Sigmoid colon (tissue), 7 donors: ENCODE measurements around the gene COMT. TPM values are rescaled to one million over a fixed set of nuclear protein-coding genes. Genes with fewer than 3 reads are reported as not detected.

Experiments
- DNase-seq: peaks from one replicate; pipeline ENCODE4 v3.0.0-alpha.2; 2019
- H3K27ac ChIP-seq, 4 donors: fragments of 200-600 bp; sonication (generic); one replicate each; pipeline ENCODE4 v1.5.1; 2016 to 2019; ENCODE audit warnings: mild to moderate bottlenecking in 1 of 4
- H3K27me3 ChIP-seq, 3 donors: fragments of 200-600 bp; sonication (generic); one replicate each; pipeline ENCODE4 v1.5.1; 2019; ENCODE audit warnings: mild to moderate bottlenecking in 1 of 3
- H3K36me3 ChIP-seq, 4 donors: fragments of 200-600 bp; sonication (generic); one replicate each; pipeline ENCODE4 v1.5.1; 2016 to 2019
- H3K4me1 ChIP-seq, 4 donors: fragments of 200-600 bp; sonication (generic); one replicate each; pipeline ENCODE4 v1.5.1; 2017 to 2019
- H3K4me3 ChIP-seq, 4 donors: fragments of 200-600 bp; sonication (generic); one replicate each; pipeline ENCODE4 v1.5.1; 2017 to 2019; ENCODE audit warnings: mild to moderate bottlenecking in 2 of 4, moderate library complexity in 1 of 4
- H3K9me3 ChIP-seq, 4 donors: fragments of 200-600 bp in 3 of 4; sonication (generic) in 3 of 4; one replicate each; pipeline versions ENCODE4 v1.5.1 to v1.6.1; 2013 to 2019
- CTCF ChIP-seq, 4 experiments: fragments of 450-650 bp in 3 of 4; fragments of 200-600 bp in 1 of 4; IDR thresholded peaks; one replicate each; pipeline ENCODE4 v1.5.1; 2016 to 2019; ENCODE audit warnings: antibody characterized with exemption in 4 of 4, mild to moderate bottlenecking in 3 of 4, moderate library complexity in 2 of 4
- EP300 ChIP-seq, 4 donors: sonication (generic); formaldehyde crosslinking; IDR thresholded peaks; one replicate each; pipeline ENCODE4 v1.6.1; 2017; ENCODE audit warnings: antibody characterized with exemption in 4 of 4
- POLR2A ChIP-seq, 2 donors: fragments of 450-650 bp; IDR thresholded peaks; one replicate each; pipeline ENCODE4 v1.6.1; 2016; ENCODE audit warnings: antibody characterized with exemption in 2 of 2, mild to moderate bottlenecking in 2 of 2, moderate library complexity in 2 of 2
- POLR2AphosphoS5 ChIP-seq, 4 donors: sonication (generic); formaldehyde crosslinking; IDR thresholded peaks; one replicate each; pipeline ENCODE4 v1.6.1; 2017; ENCODE audit warnings: antibody characterized with exemption in 4 of 4
- WGBS, 2 donors: extraction: QIAGEN DNeasy Blood & Tissue Kit; methylation state at CpG; one replicate each; pipeline ENCODE4 v1.1.7; 2013; 5-methylcytosine and 5-hydroxymethylcytosine counted together
- intact Hi-C: fragments of 100-400 bp; cut with DNase I; formaldehyde crosslinking; loops from one replicate; pipeline ENCODE4 v1.15.1; 2023
- polyA plus RNA-seq, 3 donors: library from polyadenylated mRNA; stranded (reverse); fragments of 200-250 nt; gene quantifications; one replicate each; pipeline ENCODE4 v1.2.3, GENCODE V29; 2013
- total RNA-seq, 4 donors: library from RNA; depleted of rRNA; stranded (reverse); fragments of >200 nt; gene quantifications; one replicate each; pipeline ENCODE4 v1.1.0, GENCODE V29; 2016
- donor health status: healthy with polysubstance abuse.
- donor health status: Bipolar disorder and iron deficiency.
- donor health status: healthy.

The COMT gene
- total and polyA plus RNA-seq, 7 donors: 62.5 to 162 (median 106) TPM

DNA sequence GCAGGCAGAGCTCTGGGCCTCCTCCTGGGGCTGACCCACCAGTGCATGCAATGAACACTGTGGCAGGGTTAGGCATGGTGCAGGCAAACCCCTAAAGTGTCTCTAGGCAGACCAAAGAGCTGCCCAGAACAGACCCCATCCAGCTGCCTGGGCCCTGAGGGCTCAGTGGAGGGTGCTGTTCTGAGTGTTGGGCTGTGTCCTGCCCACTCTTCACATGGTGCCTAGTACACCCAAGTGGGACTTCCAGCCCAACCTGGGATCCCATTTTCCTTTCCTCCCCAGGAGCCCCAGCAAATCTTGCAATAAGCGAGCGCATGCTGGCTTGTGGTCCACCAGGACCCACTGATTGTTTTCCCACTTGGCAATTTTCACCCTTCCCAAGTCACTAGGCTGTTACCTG is 48.6 kb downstream of the COMT start:
- no peaks in the 10 kb centered on the region for H3K9me3 ChIP-seq
- H3K27me3 ChIP-seq: no peaks in the 10 kb centered on the region
- 48 to 49% methylated on average over 2 of the region's 2 CpGs for WGBS, 2 donors
- DNase-seq: no peak
- TF ChIP-seq POLR2A (IDR thresholded peaks at IDR 0.05) (no peak), POLR2AphosphoS5 (IDR thresholded peaks at IDR 0.05) (no peak), EP300 (IDR thresholded peaks at IDR 0.05) (no peak), CTCF (IDR thresholded peaks at IDR 0.05) (no peak)
- peak overlapping the region in 1 of 4 donors; percentile 71 for H3K27ac ChIP-seq
- no peak overlapping the region for H3K4me3 ChIP-seq
- intact Hi-C loops: no loop called here
- H3K36me3 ChIP-seq: no peaks in the 10 kb centered on the region
- H3K4me1 ChIP-seq: peaks cover 0 to 53% (median 42%) of the 10 kb centered on the region in 4 donors

- Histone ChIP-seq H3K27ac (peak overlapping the region; percentile 56 to 71 (median 64)), H3K4me1 (peaks cover 0 to 53% (median 42%) of the 10 kb centered on the region in 4 donors), H3K9me3 (no peaks in the 10 kb centered on the region), H3K36me3 (no peaks in the 10 kb centered on the region), H3K27me3 (no peaks in the 10 kb centered on the region), H3K4me3 (no peak overlapping the region)
- WGBS, 2 donors: 93 to 96% methylated on average over 20 of the region's 20 CpGs
- intact Hi-C loops: no loop called here
- DNase-seq: no peak
- TF ChIP-seq CTCF (IDR thresholded peaks at IDR 0.05) (no peak), EP300 (IDR thresholded peaks at IDR 0.05) (no peak), POLR2AphosphoS5 (IDR thresholded peaks at IDR 0.05) (no peak), POLR2A (IDR thresholded peaks at IDR 0.05) (no peak)
Measured at GRCh38 chr22:19990609-19991394, 49.2 kb downstream of the COMT start.

DNA sequence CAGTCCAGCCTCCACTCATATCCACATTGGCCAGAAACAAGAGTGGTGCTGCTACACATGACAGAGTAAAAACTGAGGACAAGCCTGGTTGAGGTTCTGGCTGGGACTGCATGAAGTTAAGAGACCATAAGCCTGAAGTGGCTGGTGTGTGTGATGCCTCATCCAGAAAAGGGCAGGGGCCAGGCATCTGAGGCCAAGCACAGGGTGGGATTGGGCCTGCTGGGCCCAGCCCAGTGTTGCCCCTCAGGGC is 49.7 kb downstream of the COMT start:
- H3K27me3 ChIP-seq: no peaks in the 10 kb centered on the region
- no peaks in the 10 kb centered on the region for H3K9me3 ChIP-seq
- no peak overlapping the region for H3K4me3 ChIP-seq
- no peaks in the 10 kb centered on the region for H3K36me3 ChIP-seq
- intact Hi-C loops: no loop called here
- peaks cover 0 to 50% (median 41%) of the 10 kb centered on the region in 4 donors for H3K4me1 ChIP-seq
- DNase-seq: no peak
- TF ChIP-seq POLR2A (IDR thresholded peaks at IDR 0.05) (no peak), POLR2AphosphoS5 (IDR thresholded peaks at IDR 0.05) (no peak), CTCF (IDR thresholded peaks at IDR 0.05) (no peak), EP300 (IDR thresholded peaks at IDR 0.05) (no peak)
- H3K27ac ChIP-seq: peak overlapping the region; percentile 56 to 71 (median 64)

- no peak overlapping the region for H3K4me3 ChIP-seq
- DNase-seq: no peak
- no peak for TF ChIP-seq POLR2AphosphoS5 (IDR thresholded peaks at IDR 0.05)
- TF ChIP-seq POLR2A (IDR thresholded peaks at IDR 0.05): no peak
- TF ChIP-seq CTCF (IDR thresholded peaks at IDR 0.05): no peak
- TF ChIP-seq EP300 (IDR thresholded peaks at IDR 0.05): no peak
- no peaks in the 10 kb centered on the region for H3K36me3 ChIP-seq
- intact Hi-C loops: no loop called here
- H3K9me3 ChIP-seq: no peaks in the 10 kb centered on the region
- peak overlapping the region; percentile 56 to 71 (median 64) for H3K27ac ChIP-seq
- peaks cover 0 to 45% (median 37%) of the 10 kb centered on the region in 4 donors for H3K4me1 ChIP-seq
- no peaks in the 10 kb centered on the region for H3K27me3 ChIP-seq
- 89 to 92% methylated on average over 23 of the region's 23 CpGs for WGBS, 2 donors
Measured at GRCh38 chr22:19991645-19992451, 50.3 kb downstream of the COMT start.
